NB4 (cell line): ENCODE measurements around the gene NAALAD2.

ENCODE experiments used
- MYC ChIP-seq: IDR thresholded peaks from 2 replicates; pipeline ENCODE4 v1.6.1; 2011; ENCODE audit warnings: low read depth, low read length
- POLR2A ChIP-seq: IDR thresholded peaks from 2 replicates; pipeline ENCODE4 v1.6.1; 2011; ENCODE audit warnings: mild to moderate bottlenecking; ENCODE audit not compliant: insufficient read length; ENCODE audit errors: extremely low read depth
- TF ChIP-seq, protein P1 (sequence below): IDR thresholded peaks from one replicate; pipeline ENCODE4 v1.5.1; 2012; ENCODE audit warnings: low read depth, low read length

DNA sequence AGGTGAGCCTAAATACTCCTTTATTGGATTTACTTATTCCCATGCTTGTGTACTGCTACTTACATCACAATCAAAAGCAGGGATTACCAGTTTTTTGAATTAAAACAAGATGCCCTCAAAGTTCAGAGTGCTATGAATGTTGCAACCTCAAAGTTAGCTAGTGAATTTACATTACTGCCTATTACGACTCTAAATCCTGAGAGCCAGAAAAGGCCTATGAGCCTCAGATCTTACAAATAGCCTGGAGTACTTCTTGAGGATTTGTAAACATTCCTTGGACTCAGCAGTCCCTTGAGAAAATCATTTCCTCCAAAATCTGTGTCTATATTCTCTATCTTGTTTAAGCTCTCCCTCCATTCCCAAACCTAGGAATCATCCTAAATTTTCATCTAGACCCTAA lies 62.9 kb downstream of the NAALAD2 start:
- TF ChIP-seq, protein P1, sequence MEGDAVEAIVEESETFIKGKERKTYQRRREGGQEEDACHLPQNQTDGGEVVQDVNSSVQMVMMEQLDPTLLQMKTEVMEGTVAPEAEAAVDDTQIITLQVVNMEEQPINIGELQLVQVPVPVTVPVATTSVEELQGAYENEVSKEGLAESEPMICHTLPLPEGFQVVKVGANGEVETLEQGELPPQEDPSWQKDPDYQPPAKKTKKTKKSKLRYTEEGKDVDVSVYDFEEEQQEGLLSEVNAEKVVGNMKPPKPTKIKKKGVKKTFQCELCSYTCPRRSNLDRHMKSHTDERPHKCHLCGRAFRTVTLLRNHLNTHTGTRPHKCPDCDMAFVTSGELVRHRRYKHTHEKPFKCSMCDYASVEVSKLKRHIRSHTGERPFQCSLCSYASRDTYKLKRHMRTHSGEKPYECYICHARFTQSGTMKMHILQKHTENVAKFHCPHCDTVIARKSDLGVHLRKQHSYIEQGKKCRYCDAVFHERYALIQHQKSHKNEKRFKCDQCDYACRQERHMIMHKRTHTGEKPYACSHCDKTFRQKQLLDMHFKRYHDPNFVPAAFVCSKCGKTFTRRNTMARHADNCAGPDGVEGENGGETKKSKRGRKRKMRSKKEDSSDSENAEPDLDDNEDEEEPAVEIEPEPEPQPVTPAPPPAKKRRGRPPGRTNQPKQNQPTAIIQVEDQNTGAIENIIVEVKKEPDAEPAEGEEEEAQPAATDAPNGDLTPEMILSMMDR = no peak
- TF ChIP-seq MYC (no peak), POLR2A (no peak)
